Measurements from ENCODE around the gene C1orf21.
"Not testable (repeated sequence)": the region's sequence is repeated elsewhere in the genome, so short reads cannot be mapped to it uniquely, and the experiment has no call there.

The C1orf21 gene

GRCh38 chr1:184598403-184599193 lies 211.8 kb downstream of the C1orf21 start:
- DNase-seq (ENCODE audit: low read depth): no peak

GRCh38 chr1:184604152-184604900 lies 217.5 kb downstream of the C1orf21 start:
- no peak for DNase-seq (ENCODE audit: low read depth)

GRCh38 chr1:184605941-184606340 lies 219.1 kb downstream of the C1orf21 start:
- no peak for DNase-seq (ENCODE audit: low read depth)

GRCh38 chr1:184606786-184607185 lies 220.0 kb downstream of the C1orf21 start:
- DNase-seq (ENCODE audit: low read depth): no peak

- no peak for DNase-seq (ENCODE audit: low read depth)
These were observed 221.8 kb downstream of the C1orf21 start for GRCh38 chr1:184608581-184608980.

- DNase-seq (ENCODE audit: low read depth): no peak
These were observed 222.2 kb downstream of the C1orf21 start for GRCh38 chr1:184608990-184609389.

GRCh38 chr1:184610876-184611595 lies 224.2 kb downstream of the C1orf21 start:
- no peak for DNase-seq (ENCODE audit: low read depth)

GRCh38 chr1:184612229-184612628 lies 225.4 kb downstream of the C1orf21 start:
- DNase-seq (ENCODE audit: low read depth): not testable (repeated sequence)

- DNase-seq (ENCODE audit: low read depth): no peak
These were observed 227.8 kb downstream of the C1orf21 start for GRCh38 chr1:184614667-184615066.

- DNase-seq (ENCODE audit: low read depth): no peak
These were observed 228.5 kb downstream of the C1orf21 start for GRCh38 chr1:184615301-184615700.

- no peak for DNase-seq (ENCODE audit: low read depth)
These were observed 229.7 kb downstream of the C1orf21 start for GRCh38 chr1:184616504-184616903.

GRCh38 chr1:184617433-184618029 lies 230.7 kb downstream of the C1orf21 start:
- no peak for DNase-seq (ENCODE audit: low read depth)

- DNase-seq (ENCODE audit: low read depth): no peak
These were observed 232.0 kb downstream of the C1orf21 start for GRCh38 chr1:184618851-184619250.

GRCh38 chr1:184620469-184620868 lies 233.6 kb downstream of the C1orf21 start:
- no peak for DNase-seq (ENCODE audit: low read depth)

- DNase-seq (ENCODE audit: low read depth): no peak
These were observed 234.4 kb downstream of the C1orf21 start for GRCh38 chr1:184621260-184621659.

- no peak for DNase-seq (ENCODE audit: low read depth)
These were observed 235.5 kb downstream of the C1orf21 start for GRCh38 chr1:184622136-184622823.

- no peak for DNase-seq (ENCODE audit: low read depth)
These were observed 236.6 kb downstream of the C1orf21 start for GRCh38 chr1:184623404-184623803.

- no peak for DNase-seq (ENCODE audit: low read depth)
These were observed 237.2 kb downstream of the C1orf21 start for GRCh38 chr1:184624051-184624450.

GRCh38 chr1:184624626-184625025 lies 237.8 kb downstream of the C1orf21 start:
- DNase-seq (ENCODE audit: low read depth): no peak

- no peak for DNase-seq (ENCODE audit: low read depth)
These were observed 238.4 kb downstream of the C1orf21 start for GRCh38 chr1:184625271-184625670.

Data from activated T-cell treated with anti-CD3 and anti-CD28 coated beads for 24 hours (primary cell).